Measurements from ENCODE around the gene ATP5ME. TPM values are rescaled to one million over a fixed set of nuclear protein-coding genes. Genes with fewer than 3 reads are reported as not detected.
A peak's percentile ranks its signal among the peaks of the same experiment; 100 is the strongest.

ATP5ME gene
- total and polyA plus RNA-seq, 2 of the 13 experiments (the other 11 are each of a cell fraction or from before 2014, with no cell fraction given) = 305 to 753 TPM

- TF ChIP-seq FUBP1 (CRISPR knock-in tag; IDR thresholded peaks at IDR 0.05; ENCODE audit: borderline replicate concordance) (no peak), MAFG (CRISPR knock-in tag; IDR thresholded peaks at IDR 0.05) (no peak), ZNF335 (CRISPR knock-in tag; IDR thresholded peaks at IDR 0.05) (no peak), RNF2 (conservative IDR thresholded peaks at IDR 0.05; ENCODE audit: low read depth) (no peak), ZNF484 (CRISPR knock-in tag; IDR thresholded peaks at IDR 0.05; ENCODE audit: borderline replicate concordance, low read depth) (no peak), ZNF414 (CRISPR knock-in tag; IDR thresholded peaks at IDR 0.05) (no peak), RORA (CRISPR knock-in tag; IDR thresholded peaks at IDR 0.05) (no peak), FOSL2 (CRISPR knock-in tag; IDR thresholded peaks at IDR 0.05) (no peak), ZNF784 (CRISPR knock-in tag; IDR thresholded peaks at IDR 0.05; ENCODE audit: borderline replicate concordance) (no peak; the same call in 1 of the 2 replicates), TIGD3 (CRISPR knock-in tag; IDR thresholded peaks at IDR 0.05; ENCODE audit: borderline replicate concordance) (no peak), PCBP2 (optimal IDR thresholded peaks at IDR 0.05; ENCODE audit: low read depth, low read length, poor library complexity, severe bottlenecking) (peak; percentile 67), HBP1 (CRISPR knock-in tag; IDR thresholded peaks at IDR 0.05; ENCODE audit: low read depth) (peak; percentile 18; the same call in 1 of the 2 replicates), ZNF225 (CRISPR knock-in tag; IDR thresholded peaks at IDR 0.05) (no peak), ZNF430 (CRISPR knock-in tag; IDR thresholded peaks at IDR 0.05) (no peak; the same call in 1 of the 2 replicates), ZNF839 (CRISPR knock-in tag; IDR thresholded peaks at IDR 0.05; ENCODE audit: borderline replicate concordance) (no peak), ARID4A (CRISPR knock-in tag; IDR thresholded peaks at IDR 0.05; ENCODE audit: borderline replicate concordance) (peak; percentile 62; the same call in 1 of the 2 replicates), IRX3 (CRISPR knock-in tag; IDR thresholded peaks at IDR 0.05; ENCODE audit: borderline replicate concordance, low read depth) (no peak)
Observed at GRCh38 chr4:705278-706082, 31.4 kb upstream of the ATP5ME start, which contains the start of gene PCGF3 (continued).

All from HepG2 (cell line).